ENCODE measurements around the gene VENTX.

The VENTX gene

DNA sequence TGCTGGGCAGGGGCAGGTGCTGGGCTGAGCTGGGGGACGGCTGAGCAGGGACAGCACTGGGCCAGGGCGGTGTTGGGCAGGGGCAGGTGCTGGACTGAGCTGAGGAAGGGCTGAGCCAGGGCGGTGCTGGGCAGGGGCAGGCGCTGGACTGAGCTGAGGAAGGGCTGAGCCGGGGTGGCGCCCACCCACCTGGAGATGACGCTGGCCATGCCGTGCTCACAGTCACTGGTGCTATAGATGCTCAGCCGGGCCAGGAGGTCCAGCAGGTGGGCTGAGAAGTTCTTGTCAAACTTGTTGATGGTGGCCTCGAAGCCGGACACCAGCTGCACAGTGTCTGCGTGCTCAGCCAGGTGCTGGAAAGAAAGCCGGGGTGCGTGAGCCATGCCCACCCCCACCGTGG, 43.4 kb downstream of the VENTX start:
- TF ChIP-seq, protein P1, sequence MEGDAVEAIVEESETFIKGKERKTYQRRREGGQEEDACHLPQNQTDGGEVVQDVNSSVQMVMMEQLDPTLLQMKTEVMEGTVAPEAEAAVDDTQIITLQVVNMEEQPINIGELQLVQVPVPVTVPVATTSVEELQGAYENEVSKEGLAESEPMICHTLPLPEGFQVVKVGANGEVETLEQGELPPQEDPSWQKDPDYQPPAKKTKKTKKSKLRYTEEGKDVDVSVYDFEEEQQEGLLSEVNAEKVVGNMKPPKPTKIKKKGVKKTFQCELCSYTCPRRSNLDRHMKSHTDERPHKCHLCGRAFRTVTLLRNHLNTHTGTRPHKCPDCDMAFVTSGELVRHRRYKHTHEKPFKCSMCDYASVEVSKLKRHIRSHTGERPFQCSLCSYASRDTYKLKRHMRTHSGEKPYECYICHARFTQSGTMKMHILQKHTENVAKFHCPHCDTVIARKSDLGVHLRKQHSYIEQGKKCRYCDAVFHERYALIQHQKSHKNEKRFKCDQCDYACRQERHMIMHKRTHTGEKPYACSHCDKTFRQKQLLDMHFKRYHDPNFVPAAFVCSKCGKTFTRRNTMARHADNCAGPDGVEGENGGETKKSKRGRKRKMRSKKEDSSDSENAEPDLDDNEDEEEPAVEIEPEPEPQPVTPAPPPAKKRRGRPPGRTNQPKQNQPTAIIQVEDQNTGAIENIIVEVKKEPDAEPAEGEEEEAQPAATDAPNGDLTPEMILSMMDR (IDR thresholded peaks at IDR 0.05; ENCODE audit: low read depth, low read length, poor library complexity, severe bottlenecking) = no peak
- no peak for TF ChIP-seq EZH2phosphoT487 (IDR thresholded peaks at IDR 0.05; ENCODE audit: borderline replicate concordance, low read length)
- Histone ChIP-seq H3K4me3 (ENCODE audit: low read length) (no peak overlapping the region), H3K27me3 (ENCODE audit: control insufficient read depth, low read length) (peaks cover 5% of the 10 kb centered on the region), H3K9me3 (ENCODE audit: control insufficient read depth, insufficient read depth, low read length) (no peaks in the 10 kb centered on the region), H4K20me1 (ENCODE audit: control insufficient read depth, insufficient read depth, low read depth, low read length) (no peaks in the 10 kb centered on the region), H3K9me2 (replicated peaks; ENCODE audit: control insufficient read depth, low read length) (no peaks in the 10 kb centered on the region), H3K4me1 (ENCODE audit: control insufficient read depth, low read length) (peaks cover 21% of the 10 kb centered on the region), H3K79me2 (ENCODE audit: control insufficient read depth, low read length) (no peaks in the 10 kb centered on the region), H3F3A (ENCODE audit: control insufficient read depth, insufficient read depth) (no peaks in the 10 kb centered on the region), H3K36me3 (ENCODE audit: control insufficient read depth, low read length) (peaks cover 32% of the 10 kb centered on the region), H3K27ac (ENCODE audit: low read depth, low read length) (no peak overlapping the region), H3K4me2 (ENCODE audit: low read length) (no peak overlapping the region)

DNA sequence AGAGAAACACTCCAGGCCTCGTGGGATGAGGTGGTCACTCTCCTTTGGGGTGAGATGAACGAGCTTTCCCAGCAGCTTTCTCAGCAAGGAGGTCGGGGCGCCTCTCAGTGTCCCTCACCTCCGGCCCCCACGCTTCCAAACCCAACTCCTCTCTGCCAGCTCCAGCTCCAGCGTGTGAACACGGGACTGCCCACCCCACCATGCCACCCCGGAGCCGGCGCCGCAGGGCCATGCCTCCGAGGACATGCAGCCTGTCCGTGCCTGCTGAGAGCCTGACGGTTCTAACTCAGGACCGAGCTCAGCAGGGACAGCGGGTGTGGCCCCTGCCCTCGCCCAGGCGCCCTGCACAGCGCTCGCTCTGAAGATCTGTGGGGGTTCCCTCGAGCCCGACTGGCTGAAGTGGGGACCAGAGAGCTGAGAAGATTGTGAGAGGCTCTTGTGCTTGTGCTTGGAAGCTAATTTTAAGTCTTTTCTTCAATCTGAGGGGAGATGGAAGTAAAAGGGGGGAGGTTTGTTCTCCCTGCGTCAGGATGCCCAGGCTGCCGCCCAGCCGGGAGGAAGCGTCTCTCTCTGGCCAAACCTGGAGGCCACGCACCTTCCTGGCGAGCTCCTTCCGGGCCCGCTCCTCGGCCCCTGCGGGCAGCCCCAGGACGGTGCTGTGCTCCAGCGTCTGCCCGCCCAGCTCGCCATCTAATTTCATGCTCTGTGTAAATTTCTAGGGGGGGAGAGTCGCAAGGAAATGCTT, 44.1 kb downstream of the VENTX start:
- Histone ChIP-seq H3K36me3 (ENCODE audit: control insufficient read depth, low read length) (peaks cover 34% of the 10 kb centered on the region), H3K9me2 (replicated peaks; ENCODE audit: control insufficient read depth, low read length) (no peaks in the 10 kb centered on the region), H3F3A (ENCODE audit: control insufficient read depth, insufficient read depth) (no peaks in the 10 kb centered on the region), H4K20me1 (ENCODE audit: control insufficient read depth, insufficient read depth, low read depth, low read length) (no peaks in the 10 kb centered on the region), H3K4me1 (ENCODE audit: control insufficient read depth, low read length) (peaks cover 14% of the 10 kb centered on the region), H3K4me3 (ENCODE audit: low read length) (no peak overlapping the region), H3K79me2 (ENCODE audit: control insufficient read depth, low read length) (no peaks in the 10 kb centered on the region), H3K27me3 (ENCODE audit: control insufficient read depth, low read length) (no peaks in the 10 kb centered on the region), H3K9me3 (ENCODE audit: control insufficient read depth, insufficient read depth, low read length) (no peaks in the 10 kb centered on the region), H3K4me2 (ENCODE audit: low read length) (no peak overlapping the region), H3K27ac (ENCODE audit: low read depth, low read length) (no peak overlapping the region)
- TF ChIP-seq, protein P1 (IDR thresholded peaks at IDR 0.05; ENCODE audit: low read depth, low read length, poor library complexity, severe bottlenecking) = no peak
- TF ChIP-seq EZH2phosphoT487 (IDR thresholded peaks at IDR 0.05; ENCODE audit: borderline replicate concordance, low read length) = no peak

DNA sequence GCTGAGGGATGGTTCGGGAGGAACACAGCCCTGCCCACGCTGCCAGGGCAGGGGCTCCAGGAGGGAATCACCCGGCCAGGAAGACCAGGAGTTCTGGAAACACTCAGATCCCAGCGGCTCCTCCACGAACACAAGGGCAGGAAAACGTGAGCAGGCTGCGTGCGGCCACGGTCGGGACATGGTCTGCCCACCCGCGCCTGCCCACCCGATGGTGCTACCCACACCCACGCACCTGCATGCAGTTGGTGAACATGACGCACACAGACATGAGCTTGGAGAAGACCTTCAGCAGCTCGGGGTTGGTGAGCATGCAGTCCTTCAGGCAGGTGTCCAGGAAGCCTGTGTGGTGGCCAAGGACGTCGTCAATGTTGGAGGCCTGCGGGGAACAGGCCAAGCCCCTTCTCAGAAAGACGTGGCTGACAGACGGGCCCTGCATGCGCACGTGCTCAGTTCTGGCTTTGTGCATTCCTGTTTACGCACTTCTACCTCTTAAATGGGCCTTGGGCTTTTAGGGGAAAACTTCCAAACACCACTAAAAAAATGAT, 45.3 kb downstream of the VENTX start:
- no peak for TF ChIP-seq EZH2phosphoT487 (IDR thresholded peaks at IDR 0.05; ENCODE audit: borderline replicate concordance, low read length)
- TF ChIP-seq, protein P1 (IDR thresholded peaks at IDR 0.05; ENCODE audit: low read depth, low read length, poor library complexity, severe bottlenecking) = no peak
- Histone ChIP-seq H3K79me2 (ENCODE audit: control insufficient read depth, low read length) (no peaks in the 10 kb centered on the region), H3F3A (ENCODE audit: control insufficient read depth, insufficient read depth) (no peaks in the 10 kb centered on the region), H3K27ac (ENCODE audit: low read depth, low read length) (no peak overlapping the region), H4K20me1 (ENCODE audit: control insufficient read depth, insufficient read depth, low read depth, low read length) (no peaks in the 10 kb centered on the region), H3K4me1 (ENCODE audit: control insufficient read depth, low read length) (peaks cover 10% of the 10 kb centered on the region), H3K27me3 (ENCODE audit: control insufficient read depth, low read length) (no peaks in the 10 kb centered on the region), H3K4me2 (ENCODE audit: low read length) (no peak overlapping the region), H3K4me3 (ENCODE audit: low read length) (no peak overlapping the region), H3K9me2 (replicated peaks; ENCODE audit: control insufficient read depth, low read length) (no peaks in the 10 kb centered on the region), H3K36me3 (ENCODE audit: control insufficient read depth, low read length) (peaks cover 34% of the 10 kb centered on the region), H3K9me3 (ENCODE audit: control insufficient read depth, insufficient read depth, low read length) (no peaks in the 10 kb centered on the region)

All from DOHH2 (cell line).